Heart right ventricle (tissue), 16 donors: ENCODE measurements around the gene DHRS11. TPM values are rescaled to one million over a fixed set of nuclear protein-coding genes. Genes with fewer than 3 reads are reported as not detected.

Source experiments
- ATAC-seq, 8 donors: fragments of 200-7000 bp; cut with Tn5 transposase; one replicate each; pipeline ENCODE4 v1.9.1; 2020; ENCODE audit warnings: mild to moderate bottlenecking in 8 of 8, moderate library complexity in 8 of 8, moderate number of reproducible peaks in 1 of 8
- DNase-seq, 2 donors: peaks; one replicate each; pipeline ENCODE4 v3.0.0-alpha.2; 2020
- H3K27ac ChIP-seq, 10 donors: fragments of 200-600 bp; sonication (generic) in 2 of 10; one replicate each; pipeline versions ENCODE4 v1.5.0 to v1.8.0; 2020 to 2022; ENCODE audit warnings: mild to moderate bottlenecking in 3 of 10
- H3K27me3 ChIP-seq, 7 donors: fragments of 200-600 bp; one replicate each; pipeline ENCODE4 v1.8.0; 2021 to 2022; ENCODE audit warnings: mild to moderate bottlenecking in 2 of 7
- H3K36me3 ChIP-seq, 9 donors: fragments of 200-600 bp; sonication (generic) in 1 of 9; one replicate each; pipeline versions ENCODE4 v1.5.0 to v1.8.0; 2020 to 2022; ENCODE audit warnings: mild to moderate bottlenecking in 2 of 9
- H3K4me1 ChIP-seq, 9 donors: fragments of 200-600 bp; sonication (generic) in 1 of 9; one replicate each; pipeline versions ENCODE4 v1.5.0 to v1.8.0; 2020 to 2022; ENCODE audit warnings: mild to moderate bottlenecking in 4 of 9
- H3K4me3 ChIP-seq, 10 donors: fragments of 200-600 bp; sonication (generic) in 2 of 10; one replicate each; pipeline versions ENCODE4 v1.5.0 to v1.8.0; 2020 to 2022; ENCODE audit warnings: mild to moderate bottlenecking in 7 of 10, moderate library complexity in 2 of 10
- H3K9me3 ChIP-seq, 11 donors: fragments of 200-600 bp in 10 of 11; sonication (generic) in 2 of 11; one replicate each; pipeline versions ENCODE4 v1.5.0 to v1.8.0; 2013 to 2022; ENCODE audit warnings: mild to moderate bottlenecking in 2 of 11, control low read depth in 1 of 11, moderate library complexity in 1 of 11
- CTCF ChIP-seq, 9 donors: fragments of 200-600 bp; sonication (generic) in 2 of 9; IDR thresholded peaks; one replicate each; pipeline versions ENCODE4 v1.5.0 to v1.8.0; 2021 to 2022; ENCODE audit warnings: antibody characterized with exemption in 9 of 9, mild to moderate bottlenecking in 5 of 9, moderate library complexity in 1 of 9
- WGBS, 2 donors: extraction: QIAGEN DNeasy Blood & Tissue Kit; methylation state at CpG; one replicate each; pipeline ENCODE4 v1.1.7; 2013; ENCODE audit warnings: inconsistent platforms in 1 of 2; 5-methylcytosine and 5-hydroxymethylcytosine counted together
- intact Hi-C, 10 donors: fragments of 100-400 bp; cut with DNase I; formaldehyde crosslinking; loops; one replicate each; pipeline versions ENCODE4 v1.11.1 to v1.14.2; 2022
- polyA plus RNA-seq, 2 donors: library from polyadenylated mRNA; stranded (reverse); fragments of 200-250 nt; gene quantifications; one replicate each; pipeline ENCODE4 v1.2.3, GENCODE V29; 2013
- total RNA-seq, 10 donors: library from RNA; stranded (reverse); fragmentation: NEBNext Ultra II Directional in 3 of 10; extraction: Animal tissue kit (Norgen Biotek cat#: 25700) in 3 of 10; gene quantifications; one replicate each; pipeline versions ENCODE4 v1.2.1 to v1.2.4, GENCODE V29; 2021 to 2023
- donor health status: Arrhythmogenic right ventricular cardiomyopathy.
- donor health status: ischemic (EF 13 %, LVEDD 7.1; RV severe dilation, severe dysfunction).
- donor health status: healthy with polysubstance abuse.
- donor health status: DM: no; HTN: yes; CAD: no.
- donor health status: DM: no; HTN: no; CAD: no.
- donor health status: ischemic (EF 25% LVEDD 6.9; RV normal size, moderate dysfunction).
- donor health status: ischemic (EF 25% LVEDD 5.7; RV mildly dilated, moderate dysfunction).
- donor health status: healthy.
- donor health status: DM: yes; HTN: yes; CAD: no.
- donor health status: Ischemic cardiomyopathy.
- donor health status: ischemic (EF 35%, LVEDD 5.7; RV mildly dilated, moderate dysfunction).
- donor health status: nonischemic (EF 11% LVEDD 7.7; RV severe dilation, severe dysfunction).
- donor health status: DM: yes; HTN: yes; CAD: no.
- donor health status: PGD.
- donor health status: ischemic (EF 29% LVEDD 5.4; RV normal size, mild dysfunction).
- donor health status: nonischemic (EF 23%, LVEDD 6.1; RV moderate dilation, normal function).

The DHRS11 gene
- total and polyA plus RNA-seq, 12 donors: 11.0 to 24.7 (median 18.9) TPM

DNA sequence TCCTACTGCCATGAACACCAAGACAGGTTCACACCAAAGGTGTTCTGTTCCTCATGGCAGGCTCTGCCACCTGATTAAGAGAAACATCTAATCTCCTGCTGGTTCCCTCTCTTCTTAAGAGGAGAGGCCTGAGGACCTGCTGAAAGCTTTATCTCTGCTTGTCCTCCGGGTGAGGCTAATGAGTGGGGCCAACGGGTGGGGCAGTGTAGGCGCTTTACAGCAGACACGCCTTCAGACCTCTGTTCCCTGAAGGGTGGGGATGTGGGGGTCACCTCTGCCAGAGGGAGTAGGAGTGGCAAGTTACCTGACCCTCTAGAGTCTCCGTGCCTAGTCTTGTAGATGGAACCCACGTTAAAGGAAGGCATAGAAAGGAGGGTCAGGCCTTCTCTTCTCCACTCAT lies 5.5 kb downstream of the DHRS11 start:
- DNase-seq: no peak
- Histone ChIP-seq H3K4me1 (peaks cover 0 to 37% (median 21%) of the 10 kb centered on the region in 9 donors), H3K9me3 (no peaks in the 10 kb centered on the region), H3K27me3 (no peaks in the 10 kb centered on the region), H3K4me3 (no peak overlapping the region), H3K27ac (no peak overlapping the region), H3K36me3 (peaks cover 0 to 16% (median 0%) of the 10 kb centered on the region in 9 donors)
- intact Hi-C loops: loop anchor here in 3 of 10 donors (10.0 kb wide), 3 partner anchors 52 to 112 kb away; partner anchors contain the start of genes GGNBP2 (in 1 of the 3), MYO19 (in 1 of the 3), PIGW (in 1 of the 3) and ZNHIT3 (in 1 of the 3)
- WGBS, 2 donors: 62 to 63% methylated on average over 6 of the region's 6 CpGs
- no peak for TF ChIP-seq CTCF (IDR thresholded peaks at IDR 0.05)
- ATAC-seq: no peak

GRCh38 chr17:36597866-36598777 lies 6.4 kb downstream of the DHRS11 start:
- ATAC-seq: no peak
- Histone ChIP-seq H3K4me1 (peaks cover 0 to 37% (median 20%) of the 10 kb centered on the region in 9 donors), H3K36me3 (peaks cover 0 to 16% (median 0%) of the 10 kb centered on the region in 9 donors), H3K4me3 (no peak overlapping the region), H3K27me3 (no peaks in the 10 kb centered on the region), H3K9me3 (no peaks in the 10 kb centered on the region), H3K27ac (no peak overlapping the region)
- no peak for TF ChIP-seq CTCF (IDR thresholded peaks at IDR 0.05)
- DNase-seq: no peak
- WGBS, 2 donors: 90 to 93% methylated on average over 11 of the region's 11 CpGs
- intact Hi-C loops: loop anchor here in 3 of 10 donors (10.0 kb wide), 3 partner anchors 53 to 113 kb away; partner anchors contain the start of genes GGNBP2 (in 1 of the 3), MYO19 (in 1 of the 3), PIGW (in 1 of the 3) and ZNHIT3 (in 1 of the 3)

- ATAC-seq (no peak), DNase-seq (no peak)
- H3K27me3 ChIP-seq: no peaks in the 10 kb centered on the region
- peaks cover 0 to 31% (median 19%) of the 10 kb centered on the region in 9 donors for H3K4me1 ChIP-seq
- H3K36me3 ChIP-seq: peaks cover 0 to 16% (median 0%) of the 10 kb centered on the region in 9 donors
- 92 to 93% methylated on average over 13 of the region's 13 CpGs for WGBS, 2 donors
- intact Hi-C loops: loop anchor here in 3 of 10 donors (10.0 kb wide), 3 partner anchors 54 to 114 kb away; partner anchors contain the start of genes GGNBP2 (in 1 of the 3), MYO19 (in 1 of the 3), PIGW (in 1 of the 3) and ZNHIT3 (in 1 of the 3)
- H3K27ac ChIP-seq: no peak overlapping the region
- no peak overlapping the region for H3K4me3 ChIP-seq
- H3K9me3 ChIP-seq: no peaks in the 10 kb centered on the region
- no peak for TF ChIP-seq CTCF (IDR thresholded peaks at IDR 0.05)
These were observed 7.3 kb downstream of the DHRS11 start for GRCh38 chr17:36598951-36599401.

- DNase-seq: no peak
- peaks cover 0 to 26% (median 19%) of the 10 kb centered on the region in 9 donors for H3K4me1 ChIP-seq
- ATAC-seq: no peak
- no peak overlapping the region for H3K4me3 ChIP-seq
- TF ChIP-seq CTCF (IDR thresholded peaks at IDR 0.05): no peak
- H3K27me3 ChIP-seq: no peaks in the 10 kb centered on the region
- no peak overlapping the region for H3K27ac ChIP-seq
- H3K36me3 ChIP-seq: peaks cover 0 to 16% (median 0%) of the 10 kb centered on the region in 9 donors
- no peaks in the 10 kb centered on the region for H3K9me3 ChIP-seq
- WGBS, 2 donors: 89 to 94% methylated on average over 11 of the region's 11 CpGs
- intact Hi-C loops: loop anchor here in 4 of 10 donors (5.0 to 10.0 kb wide), 5 partner anchors 55 to 775 kb away; partner anchors contain the start of genes AATF (in 1 of the 4), C17orf78 (in 1 of the 4), GGNBP2 (in 1 of the 4) and MYO19 (in 1 of the 4)
These were observed 8.0 kb downstream of the DHRS11 start for GRCh38 chr17:36599546-36600250.
